ENCODE measurements around the gene RPL35.
A peak's percentile ranks its signal among the peaks of the same experiment; 100 is the strongest.

The RPL35 gene

DNA sequence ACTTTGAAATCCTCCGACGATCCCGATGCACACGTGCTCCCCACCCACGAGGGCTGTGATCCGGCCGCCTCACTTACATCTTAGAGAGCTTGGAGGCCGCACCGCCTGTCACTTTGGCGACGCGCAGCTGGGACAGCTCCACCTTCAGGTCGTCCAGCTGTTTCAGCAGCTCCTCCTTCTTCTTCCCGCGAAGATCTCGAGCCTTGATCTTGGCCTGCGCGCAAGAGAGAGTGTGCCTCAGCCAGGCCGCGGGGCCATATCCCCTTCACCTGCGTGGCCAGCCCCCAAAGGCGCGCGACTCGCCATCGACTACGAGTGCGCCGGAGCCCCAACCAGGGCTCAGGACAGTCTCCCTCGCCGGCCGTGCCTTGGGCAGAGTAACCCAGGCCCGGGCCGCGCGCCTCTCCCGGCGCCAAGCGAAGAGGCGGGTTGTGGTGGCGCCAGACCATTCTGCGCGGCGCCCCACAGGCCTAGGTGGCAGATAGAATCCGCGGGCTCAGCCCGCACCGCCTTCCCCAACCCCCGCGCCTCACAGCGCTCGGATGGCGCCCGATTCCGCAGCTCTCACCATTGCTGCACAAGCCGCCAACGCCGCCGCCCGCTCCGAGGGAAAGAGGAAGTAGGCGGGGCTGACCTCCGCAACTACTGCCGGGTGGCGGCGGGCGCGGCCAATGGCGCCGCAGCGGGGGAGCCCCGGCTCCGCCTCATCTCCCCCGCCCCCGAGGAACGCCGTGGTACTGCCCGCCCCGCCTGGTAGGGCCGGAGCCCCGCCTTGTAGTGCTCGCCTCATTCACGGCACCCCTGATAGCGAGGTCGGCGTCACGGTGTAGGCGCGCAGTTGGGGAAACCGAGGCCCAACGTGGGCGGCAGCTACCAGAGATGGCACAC lies at the start of gene RPL35, which contains the start of gene ARPC5L:
TSS of gene RPL35 (minus strand) at position 616 of the 888 bp plus-strand sequence. CDS start at position 571, 45 bp downstream.
TSS of gene ARPC5L (plus strand) at position 789 of the 888 bp plus-strand sequence. CDS start 7,161 bp downstream, outside the sequence.
- DNase-seq (ENCODE audit: low read depth) = peak; percentile 96

DNA sequence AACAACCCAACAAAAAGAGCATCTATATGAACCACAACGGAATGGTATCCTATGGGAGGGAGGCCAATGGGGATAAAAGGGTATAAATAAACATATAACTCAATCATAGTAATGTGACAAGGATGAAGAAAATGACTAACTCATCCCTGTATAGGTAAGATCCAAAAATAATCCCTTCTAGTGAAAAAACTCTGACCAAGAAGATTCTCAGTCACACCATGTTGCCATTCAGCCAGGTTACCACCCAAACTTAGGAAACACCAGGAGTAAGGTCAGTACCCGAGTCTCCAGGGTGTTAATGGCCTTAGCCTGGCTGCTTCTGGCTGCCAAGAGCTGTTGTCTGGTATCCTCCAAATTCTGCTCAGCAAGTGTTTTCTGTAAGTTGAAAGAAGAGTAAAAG lies 46.3 kb upstream of the RPL35 start:
- no peak for DNase-seq (ENCODE audit: low read depth)

DNA sequence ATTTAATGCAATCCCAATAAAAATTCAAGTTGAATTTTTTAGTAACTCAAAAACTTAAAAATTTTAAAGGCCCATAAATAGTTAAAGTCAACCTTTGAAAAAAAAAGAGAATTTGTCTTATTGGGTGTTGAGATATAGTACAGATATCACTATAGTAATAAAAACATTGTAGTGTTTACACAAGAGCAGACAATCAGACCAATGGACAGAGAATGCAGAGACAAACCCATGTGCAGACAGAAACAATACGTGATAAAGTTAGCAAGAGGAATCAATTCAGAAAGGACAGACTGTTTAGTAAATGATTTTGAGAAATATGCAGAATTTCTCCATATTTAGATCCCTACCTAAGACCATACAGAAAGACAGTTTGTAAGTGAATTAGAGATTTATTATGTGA lies 45.2 kb upstream of the RPL35 start:
- no peak for DNase-seq (ENCODE audit: low read depth)

DNA sequence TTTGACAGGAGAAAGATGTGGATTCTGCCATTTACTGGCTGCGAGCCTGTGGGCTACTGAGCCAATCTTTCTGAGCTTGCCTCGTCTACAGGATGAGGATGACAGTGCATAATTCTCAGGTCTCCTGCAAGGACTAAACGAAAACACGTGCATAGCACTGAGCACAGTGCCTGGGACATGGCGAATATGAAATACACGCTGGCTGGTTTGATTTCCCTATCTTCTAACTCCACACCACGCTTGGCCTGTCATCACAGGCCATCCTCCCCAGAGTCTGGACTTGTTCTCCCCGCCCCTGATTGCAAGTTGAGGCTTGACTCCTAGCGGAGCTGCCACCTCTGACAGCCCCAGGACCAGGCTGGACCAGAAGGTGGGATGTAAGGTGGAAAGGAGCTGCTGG lies 38.1 kb upstream of the RPL35 start:
- DNase-seq (ENCODE audit: low read depth) = no peak

DNA sequence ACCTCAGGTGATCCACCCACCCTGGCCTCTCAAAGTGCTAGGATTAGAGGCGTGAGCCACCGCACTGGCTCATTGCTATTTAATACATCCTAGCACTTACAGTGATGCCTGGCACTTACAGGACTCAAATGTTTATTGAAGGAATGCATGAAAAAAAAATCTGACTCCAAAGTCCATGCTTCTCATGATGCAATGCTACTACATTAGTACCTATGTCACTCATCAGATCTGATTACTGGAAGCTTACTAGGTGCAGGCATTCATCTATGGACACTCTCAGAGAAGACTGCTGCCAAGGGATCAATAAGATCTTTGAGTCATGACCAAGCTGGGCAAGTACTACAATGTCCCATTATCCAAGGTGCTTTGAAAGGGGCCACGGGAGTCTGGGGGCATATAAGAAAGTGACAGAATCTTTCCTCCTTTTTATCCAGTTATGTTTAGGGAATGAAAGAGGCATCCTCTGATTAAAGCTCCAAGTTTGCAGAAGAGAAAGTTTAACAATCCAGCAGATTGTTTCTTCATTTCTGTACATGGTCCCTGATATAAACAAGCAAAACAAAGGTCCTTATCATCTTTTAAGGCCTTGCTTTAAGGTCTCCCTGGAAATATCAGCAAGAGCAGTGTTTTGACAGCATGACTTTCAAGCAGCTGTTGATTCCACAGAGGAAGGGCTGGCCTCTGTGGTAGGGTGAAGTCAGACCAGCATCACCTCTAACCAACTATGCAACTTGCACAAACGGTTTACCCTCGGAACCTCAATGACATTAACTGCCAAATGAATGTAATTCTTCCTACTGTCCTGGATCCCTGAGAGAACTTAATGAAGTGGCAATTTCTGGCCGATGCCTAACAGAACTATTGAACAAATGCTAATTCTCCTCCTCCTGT lies 36.1 kb upstream of the RPL35 start:
- peak; percentile 22 for DNase-seq (ENCODE audit: low read depth)

DNA sequence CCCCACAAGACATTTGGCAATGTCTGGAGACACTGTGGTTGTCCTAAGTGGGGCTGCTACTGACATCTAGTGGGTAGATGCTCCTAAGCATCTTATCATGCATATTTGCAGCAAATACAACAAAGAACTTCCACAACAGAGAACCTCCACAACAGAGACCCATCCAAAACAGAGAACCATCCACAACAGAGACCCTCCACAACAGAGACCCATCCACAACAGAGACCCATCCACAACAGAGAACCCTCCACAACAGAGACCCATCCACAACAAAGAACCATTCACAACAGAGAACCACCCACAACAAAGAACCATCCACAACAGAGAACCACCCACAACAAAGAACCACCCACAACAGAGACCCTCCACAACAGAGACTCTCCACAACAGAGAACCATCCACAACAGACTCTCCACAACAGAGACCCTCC lies 33.0 kb upstream of the RPL35 start:
- DNase-seq (ENCODE audit: low read depth) = peak; percentile 65

DNA sequence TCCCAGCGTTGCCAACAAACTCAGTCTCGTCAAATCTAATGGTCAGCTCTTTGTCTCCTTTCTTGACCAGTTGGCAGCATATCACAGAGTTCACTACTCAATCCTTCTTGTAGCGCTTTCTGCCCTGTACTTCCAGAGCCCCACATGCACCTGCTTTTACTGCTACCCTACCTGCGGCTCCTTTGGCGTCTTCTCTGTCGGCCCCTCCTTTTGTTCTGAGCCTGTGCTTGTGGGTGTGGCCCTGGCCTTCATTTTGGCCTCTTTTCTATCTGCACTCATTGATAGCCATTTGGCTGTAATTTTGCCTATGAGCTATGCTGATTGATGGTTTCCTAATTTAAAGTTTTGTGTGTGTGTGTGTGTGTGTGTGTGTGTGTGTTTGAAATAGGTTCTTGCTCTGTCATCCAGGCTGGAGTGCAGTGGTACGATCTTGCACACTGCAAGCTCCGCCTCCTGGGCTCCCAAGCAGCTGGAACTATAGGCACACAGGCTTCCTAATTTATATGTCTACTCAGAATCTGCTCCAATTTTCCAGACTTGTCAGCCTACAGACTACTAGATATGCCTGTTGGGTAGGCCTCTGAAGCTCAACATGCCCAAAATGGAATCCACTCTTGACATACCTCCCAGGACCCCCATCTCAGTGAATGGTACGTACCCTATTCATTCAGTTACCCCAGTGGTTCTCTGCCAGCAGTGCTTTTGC lies 32.4 kb upstream of the RPL35 start:
- DNase-seq (ENCODE audit: low read depth) = no peak

DNA sequence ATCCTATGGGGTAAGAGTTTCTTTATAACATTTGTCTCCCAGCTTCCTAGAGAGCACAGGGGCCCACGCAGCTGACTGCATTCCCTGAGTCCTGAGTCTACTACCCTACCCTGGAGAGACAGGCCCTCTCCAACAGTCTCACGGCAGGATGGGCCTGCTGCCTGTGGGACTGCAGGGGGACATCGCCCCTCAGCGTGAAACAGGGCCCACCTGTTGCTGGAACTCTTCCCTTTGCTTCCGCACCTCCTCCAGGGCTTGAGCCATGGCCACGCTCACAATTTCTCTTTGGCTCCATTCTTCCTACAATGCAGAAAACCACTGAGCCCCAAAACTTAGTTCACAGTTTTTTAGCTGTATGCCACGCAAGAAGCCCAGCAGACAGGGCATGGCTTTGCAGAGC lies 28.4 kb upstream of the RPL35 start:
- no peak for DNase-seq (ENCODE audit: low read depth)

DNA sequence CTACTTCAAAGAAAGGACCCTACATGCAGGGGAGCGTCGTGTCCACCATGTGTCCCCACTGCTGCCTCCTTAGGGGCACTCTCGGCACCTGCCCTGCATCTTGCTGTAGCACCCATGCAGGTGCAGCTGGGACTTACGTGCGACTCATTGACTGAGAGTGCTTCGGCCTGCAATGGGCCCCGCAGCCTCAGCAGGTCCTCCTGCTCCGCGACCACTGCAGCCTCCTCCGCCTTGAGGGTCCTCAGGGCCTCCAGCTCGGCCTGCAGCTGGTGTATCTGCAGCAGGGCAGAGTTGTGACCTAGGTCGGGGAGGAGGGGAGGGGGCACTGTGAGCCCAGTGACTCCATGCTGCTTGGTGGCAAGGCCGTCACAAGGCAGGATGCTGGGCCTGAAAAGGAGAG lies 27.2 kb upstream of the RPL35 start:
- DNase-seq (ENCODE audit: low read depth) = no peak

DNA sequence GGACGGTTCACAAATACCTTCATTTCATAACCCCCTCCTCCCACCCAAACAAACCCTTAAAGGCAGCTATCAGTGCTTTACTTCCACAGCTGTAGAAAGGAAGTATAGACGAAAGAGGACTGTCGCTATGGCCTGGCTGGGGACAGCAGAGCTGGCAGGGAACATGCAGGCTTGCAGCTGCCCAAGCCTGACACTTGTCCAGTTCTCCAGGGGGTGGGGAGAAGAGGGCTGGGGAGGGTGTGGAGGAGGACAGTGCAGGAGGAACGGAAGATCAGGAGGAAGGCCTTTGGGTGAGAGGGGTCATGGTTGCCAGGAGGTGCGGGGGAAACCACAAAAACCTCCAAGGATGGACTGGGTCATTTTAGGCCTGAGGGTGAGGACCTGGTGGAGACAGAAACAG lies 26.1 kb upstream of the RPL35 start:
- no peak for DNase-seq (ENCODE audit: low read depth)

DNA sequence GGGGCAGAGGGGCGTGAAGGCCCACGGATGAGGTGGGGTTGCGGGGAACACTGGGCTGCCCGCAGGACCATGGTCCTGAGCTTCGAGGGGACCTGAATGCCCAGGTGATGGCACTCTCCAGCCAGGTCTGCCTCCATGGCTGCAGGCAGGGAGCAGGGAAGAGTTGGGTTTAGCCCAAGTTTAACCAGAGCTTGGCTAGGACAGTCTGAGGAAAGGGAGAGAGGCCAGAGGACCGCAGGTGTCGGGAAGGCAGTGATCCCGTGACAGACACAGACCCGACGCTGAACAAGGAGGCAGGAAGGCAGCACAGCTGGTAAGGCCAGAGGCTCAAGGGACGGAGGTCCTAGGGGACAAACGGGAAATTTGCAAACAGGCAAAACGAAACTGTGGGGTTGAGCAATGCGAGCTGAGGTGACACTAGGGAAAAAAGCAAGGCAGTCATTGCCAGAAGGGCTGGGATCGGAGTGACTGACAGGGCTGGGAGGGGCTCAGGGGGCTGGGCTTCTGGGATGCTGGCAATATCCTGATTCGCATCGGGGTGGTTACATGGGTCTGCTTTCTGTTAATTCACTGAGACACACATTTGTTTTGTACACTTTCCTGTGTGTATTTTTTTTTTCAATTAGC lies 25.2 kb upstream of the RPL35 start:
- DNase-seq (ENCODE audit: low read depth) = no peak

DNA sequence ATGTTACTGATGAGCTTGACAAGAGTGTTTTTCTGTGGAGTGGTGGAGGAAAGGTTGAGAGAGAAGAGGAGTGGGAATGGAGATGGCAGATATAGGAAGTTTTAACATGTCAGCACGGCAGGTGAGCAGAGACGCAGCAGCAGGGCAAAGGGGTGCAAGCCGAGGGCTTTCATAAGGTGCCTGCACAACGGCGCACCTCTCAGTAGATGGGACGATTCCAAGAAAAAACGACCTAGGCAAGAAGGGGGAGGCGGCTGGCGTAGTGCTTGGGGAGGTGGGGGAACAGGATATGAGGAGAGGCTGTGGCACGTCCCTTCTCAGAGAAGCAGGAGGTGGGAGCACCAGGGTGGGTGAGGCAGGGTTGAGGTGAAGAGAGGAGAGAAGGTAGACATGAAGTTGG lies 24.7 kb upstream of the RPL35 start:
- DNase-seq (ENCODE audit: low read depth) = no peak

DNA sequence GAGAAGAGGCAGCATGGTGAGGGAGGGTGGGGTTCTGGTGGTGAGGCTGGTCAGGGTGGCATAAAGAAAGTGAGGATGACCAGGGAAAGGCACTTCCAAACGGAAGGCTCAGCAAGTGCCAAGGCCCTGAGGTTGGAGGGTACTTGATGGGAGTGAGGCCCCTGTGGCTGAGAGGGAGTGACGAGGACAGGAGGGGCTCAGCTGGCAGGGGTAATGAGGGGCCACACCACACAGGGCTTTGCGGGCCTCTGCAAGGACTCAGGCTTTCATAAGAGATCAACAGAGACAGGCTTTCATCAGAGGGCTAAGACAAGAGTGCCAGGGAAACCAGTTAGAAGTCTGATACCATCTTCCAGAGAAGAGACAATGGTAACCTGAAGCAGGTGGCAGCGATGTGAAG lies 23.8 kb upstream of the RPL35 start:
- DNase-seq (ENCODE audit: low read depth) = no peak

DNA sequence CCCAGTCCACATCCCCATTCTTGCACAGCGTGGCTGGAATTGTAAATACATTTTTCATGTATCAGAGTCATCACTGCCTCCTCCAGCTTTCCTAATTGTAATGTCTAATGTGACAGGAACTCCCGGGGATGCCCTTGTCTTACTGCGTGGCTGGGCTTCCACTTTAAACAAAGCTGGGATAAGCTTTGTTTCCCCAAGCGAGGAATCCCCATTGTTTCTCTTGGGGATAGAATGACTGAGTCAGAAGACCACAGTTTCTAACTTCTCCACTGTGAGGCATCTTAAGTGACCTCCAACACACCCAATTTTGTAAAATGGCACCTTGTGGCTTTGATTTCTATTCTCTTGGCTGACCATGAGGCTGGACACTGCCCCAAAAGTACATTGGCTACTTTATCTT lies 22.6 kb upstream of the RPL35 start:
- no peak for DNase-seq (ENCODE audit: low read depth)

DNA sequence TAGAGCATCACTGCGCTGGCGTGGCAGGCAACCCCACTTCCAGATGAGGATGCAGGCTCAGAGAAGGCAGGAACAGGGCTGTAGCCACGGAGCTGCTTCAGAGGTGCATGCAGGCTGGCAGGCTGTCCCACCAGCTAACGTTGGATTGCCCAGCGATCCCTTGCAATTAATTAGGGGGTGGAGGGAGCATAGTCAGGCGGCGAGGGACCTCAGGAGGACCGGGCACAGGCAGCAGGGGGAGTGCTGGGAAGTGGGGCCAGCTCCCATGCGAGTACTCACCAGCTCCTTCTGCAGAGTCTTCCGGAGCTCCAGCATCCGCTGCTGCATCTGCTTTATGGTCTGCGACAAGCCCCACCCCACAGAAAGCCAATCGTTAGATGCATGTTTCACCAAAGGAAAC lies 20.5 kb upstream of the RPL35 start:
- DNase-seq (ENCODE audit: low read depth) = no peak

DNA sequence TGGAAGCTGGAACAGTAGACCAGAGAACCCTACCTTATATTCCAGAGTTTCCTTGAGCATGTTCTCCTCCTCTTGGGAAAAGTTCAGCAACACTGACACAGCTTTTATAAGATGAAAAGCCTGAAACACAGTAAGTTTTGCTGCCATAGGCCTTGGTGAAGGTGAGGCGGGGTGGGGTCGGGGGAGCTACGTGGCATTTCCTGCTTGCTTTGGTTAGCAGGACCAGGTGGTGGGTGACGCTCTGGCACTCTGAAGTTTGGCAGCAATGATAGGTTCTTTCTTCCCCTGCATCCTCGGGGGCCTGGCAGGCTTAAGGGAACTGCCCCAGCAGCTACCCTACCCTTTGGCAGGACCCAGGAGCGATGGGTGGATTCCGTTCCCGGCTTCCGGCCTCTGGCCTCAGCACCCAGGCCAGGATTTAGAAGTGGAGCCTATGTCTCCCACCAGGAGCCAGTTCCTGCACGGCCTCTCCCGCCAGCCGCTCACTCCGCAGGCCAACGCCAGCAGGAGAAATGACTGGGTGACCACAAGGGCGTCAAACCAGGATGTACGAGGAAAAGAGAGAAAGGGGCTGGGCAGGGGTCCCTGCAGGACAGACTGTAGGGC lies 19.5 kb upstream of the RPL35 start:
- DNase-seq (ENCODE audit: low read depth) = no peak

DNA sequence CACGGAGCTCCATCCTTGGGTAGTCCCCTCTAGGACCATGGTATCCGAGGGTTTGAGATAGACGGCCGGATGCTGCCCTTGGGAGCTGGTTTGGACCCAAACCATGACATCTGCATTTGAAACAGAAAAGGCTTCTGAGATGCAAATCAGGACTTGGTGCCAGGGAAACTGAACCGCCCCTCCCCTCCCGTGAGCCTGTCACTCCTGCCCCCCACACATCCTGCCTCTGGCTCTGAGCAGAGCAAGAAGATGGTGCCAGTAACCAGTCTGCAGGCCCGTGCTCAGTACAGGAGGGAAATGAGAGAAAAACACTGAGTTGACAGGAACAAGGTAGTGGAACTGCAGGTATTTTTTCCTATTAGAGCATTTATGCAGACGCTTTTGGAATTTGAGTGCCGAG lies 18.7 kb upstream of the RPL35 start:
- no peak for DNase-seq (ENCODE audit: low read depth)

DNA sequence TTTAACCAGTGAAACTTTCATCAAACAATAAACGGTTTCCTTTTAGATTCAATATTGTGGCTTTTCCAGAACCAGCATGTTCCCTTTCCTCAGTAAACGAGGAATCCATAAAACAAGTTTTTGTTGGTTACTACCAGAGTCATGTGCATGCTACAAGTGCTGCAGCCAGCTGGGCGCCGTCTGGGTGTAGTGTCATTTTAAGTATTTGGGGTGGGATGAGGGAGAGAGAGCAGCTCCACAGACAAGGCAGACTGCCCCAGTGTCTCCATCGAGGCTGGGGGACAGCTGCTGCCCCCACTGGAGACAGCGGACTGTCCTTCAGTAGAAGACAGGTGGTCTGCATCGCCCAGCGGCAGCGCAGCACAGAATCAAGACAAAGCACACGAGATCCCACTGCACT lies 17.5 kb upstream of the RPL35 start:
- no peak for DNase-seq (ENCODE audit: low read depth)

DNA sequence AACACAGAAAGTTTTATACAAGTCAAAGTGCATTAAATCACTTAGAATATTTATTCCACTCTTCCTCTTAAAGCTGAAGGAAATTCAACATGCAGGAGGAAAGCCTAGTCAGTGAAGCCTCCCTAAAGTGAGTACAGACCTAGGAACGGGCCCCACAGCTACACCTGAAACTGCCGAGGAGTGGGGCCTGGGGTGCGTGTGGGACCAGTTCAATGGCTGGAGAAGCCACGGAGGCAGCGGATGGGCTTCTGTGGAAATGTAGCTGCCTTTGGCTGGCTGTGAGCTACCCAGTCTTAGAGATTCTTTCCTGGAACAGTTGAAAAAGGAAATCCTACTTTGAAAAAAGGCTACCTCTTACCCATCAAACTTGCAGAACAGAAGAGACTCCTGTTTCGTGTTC lies 16.8 kb upstream of the RPL35 start:
- no peak for DNase-seq (ENCODE audit: low read depth)

DNA sequence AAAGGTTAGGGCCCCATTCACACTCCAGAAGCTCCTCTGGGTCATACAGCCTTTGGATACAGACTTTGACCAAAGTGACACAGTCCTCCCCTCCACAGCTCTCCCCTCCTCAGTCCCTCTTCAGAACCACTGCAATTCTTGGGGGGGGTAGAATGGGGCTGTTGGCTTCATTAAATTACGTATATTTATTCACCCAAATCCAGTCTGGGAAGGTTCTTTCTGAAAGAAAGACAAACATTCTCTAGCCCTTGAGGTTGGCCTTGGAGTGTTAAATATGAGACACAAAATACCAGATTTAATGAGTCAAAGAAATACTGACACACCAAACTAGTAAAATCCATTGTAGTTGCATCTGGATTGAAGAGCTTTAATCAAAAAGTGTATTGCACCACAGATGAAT lies 16.3 kb upstream of the RPL35 start:
- no peak for DNase-seq (ENCODE audit: low read depth)

DNA sequence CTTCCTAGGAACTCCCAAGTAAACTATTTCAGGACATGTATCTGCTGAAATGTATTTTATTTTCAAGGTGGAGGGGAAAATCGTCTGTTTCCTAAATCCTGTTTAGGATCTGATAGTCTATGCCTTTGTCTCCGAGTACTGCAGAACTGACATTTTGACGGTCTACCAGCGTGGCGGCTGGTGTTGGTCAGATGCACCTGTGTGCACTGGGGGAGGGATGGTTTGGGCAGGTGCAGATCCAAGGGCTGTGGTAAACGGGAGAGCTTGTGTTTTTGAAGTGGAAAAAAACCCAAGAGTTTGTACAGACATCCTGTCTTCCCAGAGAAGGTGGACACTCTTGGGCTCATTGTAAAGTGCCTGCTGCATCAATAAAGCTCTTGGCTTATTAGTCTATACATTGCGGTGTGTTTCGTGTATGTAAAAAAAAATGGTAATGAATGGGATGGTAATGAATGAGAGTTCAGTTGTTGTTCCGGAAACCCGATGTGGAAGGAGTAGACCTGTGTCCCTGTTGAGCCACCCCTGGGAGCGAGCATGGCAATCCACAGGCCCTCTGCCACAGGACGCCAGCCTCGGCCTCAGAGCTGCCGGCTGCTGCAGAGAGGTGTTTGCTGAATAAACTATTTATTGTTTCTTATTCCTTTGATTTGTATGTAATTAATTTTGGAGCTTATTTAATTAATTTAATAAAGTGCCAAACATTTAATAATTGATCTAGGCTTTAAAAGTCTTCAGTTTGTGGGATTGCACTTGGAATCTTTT lies 15.4 kb upstream of the RPL35 start:
- no peak for DNase-seq (ENCODE audit: low read depth)
